NCI-H446 treated with DMSO at 0.1 percent for 48 hours (cell line): ENCODE data around the gene UBE2V1.
"Not testable (repeated sequence)": the region's sequence is repeated elsewhere in the genome, so short reads cannot be mapped to it uniquely, and the experiment has no call there.

ENCODE experiments used
- DNase-seq: peaks from one replicate; lab custom pipeline; 2025; lab: John Stamatoyannopoulos, UW

Gene UBE2V1

DNA sequence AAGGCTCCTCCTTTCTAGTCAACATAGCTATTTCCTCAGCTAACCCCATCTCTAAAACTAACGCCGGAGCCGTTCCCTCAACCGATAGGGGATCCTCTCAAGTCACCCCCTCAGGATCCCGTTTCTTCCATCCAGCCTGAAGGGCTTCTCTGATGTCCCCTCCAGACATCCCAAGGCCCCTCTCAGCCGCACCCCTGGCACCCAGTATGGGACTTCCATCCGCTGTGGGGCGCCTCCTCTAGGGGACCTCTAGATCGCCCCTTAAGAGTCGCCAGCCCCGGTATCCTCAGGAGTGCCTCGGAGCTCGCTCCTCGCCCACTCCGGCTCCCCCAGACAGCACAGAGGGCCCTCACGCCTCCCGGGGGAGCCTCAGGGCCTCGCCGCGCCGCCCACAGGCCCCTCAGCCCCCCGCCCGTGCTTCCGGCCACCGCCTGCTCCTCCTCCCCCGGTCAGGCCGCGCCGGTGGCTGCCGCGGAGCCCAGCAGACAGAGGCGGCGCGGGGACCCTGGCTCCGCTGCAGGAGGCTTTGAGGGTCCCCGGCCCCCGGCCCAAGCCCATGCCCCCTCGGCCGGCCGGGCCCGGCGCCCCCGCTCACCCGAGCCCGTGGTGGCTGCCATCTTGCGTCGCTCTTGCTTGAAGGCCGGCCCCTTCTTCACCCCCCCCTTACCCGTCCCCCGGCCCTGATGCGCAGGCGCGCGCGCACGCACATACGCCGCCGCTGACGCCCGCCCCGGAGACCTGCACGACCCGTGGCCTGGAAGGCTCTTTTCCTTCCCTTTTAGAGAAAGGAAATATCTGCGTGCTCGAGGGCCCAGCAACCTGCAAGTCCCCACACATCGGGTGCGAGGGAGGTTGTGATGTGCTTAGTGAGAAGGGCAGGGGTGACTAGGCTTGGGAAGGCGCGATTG lies at the start of gene UBE2V1:
UBE2V1 (minus strand) TSS at position 639 of the 908 bp plus-strand sequence; CDS start at position 617, 22 bp downstream.
- peak; percentile 71 for DNase-seq

DNA sequence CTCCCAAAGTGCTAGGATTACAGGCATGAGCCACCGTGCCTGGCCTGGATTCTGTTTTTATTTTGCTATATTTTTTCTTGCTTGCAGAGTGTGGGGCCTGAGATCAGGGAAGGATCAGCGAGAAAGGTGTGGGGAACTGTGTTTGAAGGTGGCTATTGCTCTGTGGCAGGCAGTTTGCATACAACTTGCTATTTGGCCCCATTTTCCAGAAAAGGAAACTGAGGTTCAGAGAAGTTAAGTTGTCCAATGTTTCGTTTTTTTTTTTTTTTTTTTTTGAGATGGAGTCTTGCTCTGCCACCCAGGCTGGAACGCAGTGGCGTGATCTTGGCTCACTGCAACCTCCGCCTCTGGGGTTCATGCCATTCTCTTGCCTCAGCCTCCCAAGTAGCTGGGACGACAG lies 48.5 kb upstream of the UBE2V1 start:
- DNase-seq, result not testable (repeated sequence)

DNA sequence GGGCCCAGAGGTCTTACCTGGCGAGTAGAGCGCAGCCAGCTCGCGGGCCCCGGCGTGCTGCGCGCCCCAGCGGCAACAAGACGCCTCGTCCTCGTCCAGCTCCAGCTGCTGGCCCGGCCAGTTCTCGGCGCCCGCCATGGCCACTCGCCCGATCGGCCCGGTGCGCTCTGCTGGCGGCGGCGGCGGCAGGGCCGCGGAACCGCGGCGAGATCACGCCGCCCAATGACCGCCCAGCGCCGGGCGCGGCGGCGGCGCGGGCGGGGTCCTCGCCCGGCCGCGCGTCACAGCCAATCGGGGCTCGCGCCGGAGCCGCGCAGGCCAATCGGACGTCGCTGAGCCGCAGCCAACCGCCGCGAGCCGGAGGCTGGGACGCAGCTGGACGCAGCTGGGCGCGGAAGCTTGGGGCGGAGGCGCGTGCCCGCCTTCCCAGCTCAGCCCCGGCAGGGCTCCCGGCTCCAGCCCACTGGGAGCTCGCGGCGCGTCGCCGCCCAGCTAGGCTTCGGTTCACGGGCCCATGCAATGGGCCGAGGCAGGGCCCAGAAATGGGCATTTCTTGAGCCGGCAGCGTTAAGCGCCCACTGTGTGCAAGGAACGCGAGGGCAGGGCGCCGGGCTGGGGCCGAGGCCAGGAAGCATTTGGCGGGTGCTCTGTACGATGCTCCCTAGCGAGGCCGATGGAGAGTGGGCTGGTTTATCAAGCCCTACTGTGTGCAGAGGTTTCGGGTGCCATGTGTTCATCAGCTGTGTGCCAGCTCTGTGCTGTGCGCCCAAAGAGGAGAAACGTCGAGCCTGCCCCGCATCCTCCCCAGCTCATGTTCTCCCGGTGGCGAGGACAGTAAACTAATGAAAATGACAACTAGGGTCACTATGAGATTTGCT lies 40.8 kb upstream of the UBE2V1 start, which contains the start of gene PEDS1:
PEDS1 (minus strand) TSS at position 224 of the 878 bp plus-strand sequence; CDS start at position 138, 86 bp downstream.
- DNase-seq, result peak; percentile 89

DNA sequence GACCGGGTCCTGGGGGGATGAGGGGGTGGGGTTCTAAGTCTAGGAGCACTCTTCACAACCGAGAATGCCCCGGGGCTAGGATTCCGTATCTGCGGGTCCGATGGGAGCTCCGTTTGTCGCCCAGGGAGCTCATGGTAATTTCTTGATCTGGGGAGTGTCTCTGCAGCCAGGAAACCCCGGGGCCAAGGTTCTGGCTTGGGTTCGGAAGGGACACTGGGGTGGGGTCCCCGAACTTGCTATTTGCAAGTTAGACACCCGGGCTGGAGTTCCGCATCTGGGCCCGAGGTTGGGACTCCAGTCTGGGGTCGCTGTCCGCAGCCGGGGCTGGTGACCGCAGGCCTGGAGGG lies 40.2 kb upstream of the UBE2V1 start:
- no peak for DNase-seq

DNA sequence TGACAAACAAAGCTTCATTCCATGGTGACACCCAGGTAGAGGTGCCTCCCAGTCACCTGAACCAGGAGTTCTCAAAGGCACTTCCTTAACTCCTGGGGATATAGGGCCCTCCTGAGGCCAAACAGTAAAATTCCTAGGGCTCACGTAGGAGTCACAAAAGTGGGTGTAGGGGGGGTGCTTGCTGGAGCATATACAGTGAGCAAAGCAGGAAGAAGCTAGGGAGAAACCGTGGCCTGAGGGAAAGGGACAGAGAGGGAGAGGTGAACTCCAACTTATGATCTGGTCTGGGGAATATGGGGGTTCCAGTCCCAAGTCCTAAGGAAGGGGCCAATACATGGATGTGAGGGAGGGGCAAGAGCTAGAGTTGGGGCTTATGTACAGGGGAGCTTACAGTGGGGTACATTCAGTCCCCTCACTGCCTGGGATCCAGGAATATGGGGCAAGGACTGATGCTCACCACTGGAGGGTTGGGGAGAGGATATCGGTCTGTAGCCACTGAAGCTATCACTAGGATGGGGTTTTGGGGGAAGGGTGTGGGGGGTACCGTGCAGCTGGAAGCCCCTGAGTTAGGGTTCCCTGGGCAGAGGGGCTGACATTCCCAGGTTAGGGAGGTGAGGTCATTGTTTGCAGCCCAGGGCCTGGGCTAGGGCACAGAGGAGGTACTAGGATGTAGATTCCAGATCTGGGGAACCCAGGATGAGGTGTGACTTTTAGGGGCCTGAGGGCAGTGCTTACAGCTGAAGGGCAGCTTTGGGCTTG lies 39.6 kb upstream of the UBE2V1 start:
- DNase-seq, result no peak

DNA sequence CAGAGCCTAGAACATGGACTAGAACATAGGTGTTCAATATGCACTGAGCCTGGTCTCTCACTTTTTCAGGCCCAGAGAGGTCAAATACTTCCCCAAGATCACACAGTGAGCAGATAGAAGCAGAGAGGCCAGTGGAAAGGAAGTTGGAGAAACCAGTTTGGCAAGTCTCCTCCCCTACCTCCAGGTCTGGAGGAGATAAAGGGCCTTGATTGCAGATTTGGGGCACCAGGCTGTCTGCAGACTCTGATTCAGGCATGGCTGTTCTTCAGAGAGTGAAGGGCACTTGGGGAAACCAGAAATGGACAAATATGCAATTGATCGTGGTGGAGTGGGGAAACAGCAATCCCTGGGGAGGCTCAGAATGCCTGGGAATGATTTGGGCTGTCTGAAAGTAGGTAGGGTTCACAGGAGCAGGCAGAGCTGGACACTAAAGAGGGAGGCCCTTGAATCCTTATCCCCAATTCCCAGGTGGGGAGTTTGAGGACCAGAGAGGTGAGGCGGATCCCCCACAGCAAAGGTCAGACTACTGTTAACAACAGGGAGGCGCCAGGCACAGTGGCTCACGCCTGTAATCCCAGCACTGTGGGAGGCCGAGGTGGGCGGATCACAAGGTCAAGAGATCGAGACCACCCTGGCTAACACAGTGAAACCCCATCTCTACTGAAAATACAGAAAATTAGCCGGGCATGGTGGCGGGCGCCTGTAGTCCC lies 38.2 kb upstream of the UBE2V1 start:
- no peak for DNase-seq

DNA sequence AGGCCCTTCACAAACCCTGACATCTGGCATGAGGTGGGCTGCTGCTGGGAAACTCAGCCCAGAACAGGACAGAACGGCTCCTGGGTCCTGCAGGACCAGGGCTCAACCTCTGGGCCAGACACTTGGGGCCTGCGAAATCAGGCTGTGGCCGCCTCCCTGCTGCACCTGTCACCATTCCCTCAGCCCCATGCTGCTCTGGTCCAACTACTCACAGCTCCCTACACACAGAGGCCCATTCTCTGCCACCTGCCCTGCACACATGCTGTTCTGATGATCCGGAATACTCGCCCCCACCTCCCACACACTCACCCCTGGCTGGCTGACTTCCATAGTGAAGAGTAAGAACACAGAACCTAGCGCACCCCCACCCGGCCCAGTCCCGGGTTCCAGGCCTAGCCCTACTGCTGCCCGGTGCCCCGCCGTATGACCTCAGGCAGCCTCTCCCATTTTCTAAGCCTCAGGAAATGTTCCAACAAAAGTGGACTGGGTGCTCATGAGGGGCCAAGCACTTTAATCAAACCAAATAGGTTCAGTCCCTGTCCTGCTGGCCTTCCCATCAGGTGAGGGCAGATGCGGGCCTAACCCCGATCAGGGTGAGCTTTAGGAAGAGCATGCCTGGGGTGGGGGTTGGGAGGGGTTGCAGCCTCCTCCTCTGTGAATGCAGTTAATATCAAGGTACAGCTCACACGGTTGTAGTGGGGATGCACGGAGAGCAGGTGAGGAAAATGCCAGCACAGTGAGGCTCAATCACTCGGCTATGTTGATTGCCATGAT lies 36.7 kb upstream of the UBE2V1 start:
- DNase-seq, result no peak

DNA sequence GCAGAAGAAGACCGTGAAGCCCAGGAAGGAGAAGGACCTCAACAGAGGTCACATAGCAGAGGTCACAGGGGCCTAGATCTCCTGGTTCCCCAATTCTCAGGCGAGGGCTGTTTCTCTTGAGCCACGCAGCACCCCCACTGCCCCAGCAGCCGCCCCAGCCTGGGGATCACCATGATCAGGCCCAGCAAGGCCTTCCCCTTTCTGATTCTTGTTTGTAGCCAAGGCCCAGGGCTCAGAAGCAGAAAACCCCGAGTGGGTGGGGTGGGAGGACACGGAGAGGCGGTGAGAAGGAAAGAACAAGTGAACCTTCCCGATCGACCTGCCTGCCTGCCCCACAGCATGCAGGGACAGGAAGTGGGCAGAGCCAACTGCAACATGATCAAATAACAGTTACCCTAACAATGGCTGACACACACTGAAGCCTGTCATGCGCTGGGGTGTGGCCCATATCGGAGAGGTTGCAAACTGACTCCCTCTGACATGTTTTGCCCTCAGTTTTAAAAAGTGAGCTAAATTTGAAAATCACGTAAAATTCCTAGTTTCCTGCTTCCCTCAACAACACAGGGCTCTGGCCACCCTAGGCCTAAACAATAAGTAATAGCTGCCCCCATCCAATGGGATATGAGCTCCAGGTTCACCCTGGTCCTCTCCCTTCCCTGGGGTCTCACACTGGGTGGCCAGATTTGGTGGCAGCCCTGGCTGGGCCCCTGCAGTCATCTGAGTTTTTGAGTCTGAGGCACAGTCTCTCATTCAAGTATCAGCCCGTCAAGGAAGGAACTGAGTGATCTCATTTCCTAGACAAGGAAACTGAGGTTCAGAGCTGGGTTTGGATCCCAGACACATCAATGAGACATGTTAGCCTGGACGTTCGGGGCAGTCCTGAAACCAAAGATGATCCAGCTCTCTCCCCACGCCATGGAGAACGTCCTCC lies 34.0 kb upstream of the UBE2V1 start:
- DNase-seq, result no peak

DNA sequence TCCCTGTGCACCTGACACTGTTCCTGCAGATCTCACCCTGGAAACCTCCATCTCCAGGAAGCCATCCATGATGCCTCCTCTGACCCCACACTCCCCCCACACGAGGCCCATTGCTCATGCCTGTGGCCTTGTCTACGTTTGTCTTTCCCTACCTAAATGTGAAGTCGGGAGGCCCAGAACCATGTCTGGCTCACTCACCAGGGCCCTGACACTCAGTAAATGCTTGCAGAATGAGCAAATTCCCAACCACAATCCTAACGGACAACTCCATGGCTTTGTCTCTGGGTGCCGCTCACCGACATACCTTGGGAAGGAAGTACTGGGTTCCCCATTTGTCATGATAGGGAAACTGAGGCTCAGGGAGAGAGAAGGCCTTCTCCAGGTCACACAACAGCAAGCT lies 33.3 kb upstream of the UBE2V1 start:
- no peak for DNase-seq

DNA sequence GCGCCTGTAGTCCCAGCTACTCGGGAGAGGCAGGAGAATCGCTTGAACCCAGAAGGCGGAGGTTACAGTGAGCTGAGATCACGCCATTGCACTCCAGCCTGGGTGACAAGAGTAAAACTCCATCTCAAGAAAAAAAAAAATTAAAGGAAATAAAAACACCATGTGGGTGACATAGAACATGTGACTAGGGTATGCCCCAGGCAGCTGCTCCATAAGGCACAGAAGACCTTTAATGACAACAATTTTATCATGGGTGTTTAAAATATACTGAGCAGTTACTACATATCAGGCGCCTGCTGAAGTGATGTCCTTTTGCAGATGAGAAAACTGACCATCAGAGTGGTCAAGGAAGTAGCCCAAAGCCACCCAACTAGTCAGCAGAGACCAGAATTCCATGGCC lies 32.6 kb upstream of the UBE2V1 start:
- no peak for DNase-seq

DNA sequence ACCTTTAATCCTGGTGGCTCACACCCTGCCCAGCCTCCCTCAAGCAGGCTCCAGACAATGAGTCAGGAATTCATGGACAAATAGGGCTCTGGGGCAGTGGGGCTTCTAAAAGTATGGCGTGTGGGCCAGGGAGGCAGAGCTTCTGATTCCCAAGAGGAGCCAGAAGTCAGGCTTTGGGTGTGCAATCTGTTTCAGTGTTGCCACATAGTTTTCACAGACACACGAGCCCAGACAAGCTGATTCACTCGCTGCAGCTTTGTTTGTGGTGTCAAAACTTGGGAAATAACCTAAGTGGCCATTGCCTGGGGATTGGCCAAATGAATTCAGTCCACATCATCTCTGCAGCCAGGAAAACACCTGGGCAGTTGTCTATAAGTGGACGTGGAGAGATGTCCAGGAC lies 31.4 kb upstream of the UBE2V1 start:
- DNase-seq, result no peak

DNA sequence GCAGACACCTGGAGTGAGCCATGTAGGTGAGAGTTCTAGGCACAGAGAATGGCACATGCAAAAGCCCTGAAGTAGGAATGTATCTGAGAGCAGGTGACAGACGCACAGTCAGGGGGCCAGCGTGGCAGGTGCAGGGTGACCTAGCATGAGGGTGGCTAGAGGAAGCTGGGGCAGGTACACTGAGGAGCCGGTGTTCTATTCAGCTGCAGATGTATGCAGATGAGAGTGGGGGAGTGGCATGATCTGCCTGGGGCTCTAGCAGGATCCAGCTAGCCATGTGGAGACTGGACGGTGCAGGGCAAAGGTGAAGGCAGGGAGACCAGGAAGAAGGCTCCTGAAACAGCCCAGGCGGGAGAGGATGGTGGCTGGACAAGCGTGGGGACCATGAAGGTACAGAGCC lies 29.9 kb upstream of the UBE2V1 start:
- no peak for DNase-seq

DNA sequence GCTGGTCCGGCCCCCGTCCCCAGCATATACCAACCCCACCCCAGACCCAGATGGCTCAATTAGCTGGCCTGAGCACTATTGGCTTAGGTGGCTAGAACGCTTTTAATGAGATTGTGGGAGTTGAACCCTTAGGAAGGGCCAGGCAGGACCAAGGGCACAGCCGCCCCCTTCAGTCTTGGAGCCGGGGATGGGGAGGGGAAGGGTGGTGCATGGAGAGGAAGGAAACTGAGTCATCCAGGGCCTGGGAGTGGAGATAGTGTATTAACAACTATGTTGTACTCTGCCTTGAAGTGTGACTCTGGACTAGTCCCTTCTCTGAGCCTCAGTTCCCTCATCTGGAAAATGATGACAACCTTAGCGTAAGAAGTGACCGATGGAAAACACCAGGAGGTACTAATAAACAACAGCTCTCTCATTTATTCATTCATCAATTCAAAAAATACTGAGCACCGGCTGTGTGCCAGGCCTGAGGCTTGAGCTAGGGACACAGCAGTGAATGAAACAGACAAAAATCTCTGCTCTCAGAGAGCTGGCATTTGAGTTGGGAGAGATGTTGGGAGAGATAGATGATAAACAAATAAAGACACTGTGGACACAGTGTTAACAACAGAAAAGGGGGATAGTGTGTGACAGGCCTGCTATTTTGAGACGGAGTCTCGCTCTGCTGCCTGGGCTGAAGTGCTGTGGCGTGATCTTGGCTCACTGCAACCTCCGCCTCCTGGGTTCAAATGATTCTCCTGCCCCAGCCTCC lies 29.0 kb upstream of the UBE2V1 start:
- DNase-seq, result no peak

DNA sequence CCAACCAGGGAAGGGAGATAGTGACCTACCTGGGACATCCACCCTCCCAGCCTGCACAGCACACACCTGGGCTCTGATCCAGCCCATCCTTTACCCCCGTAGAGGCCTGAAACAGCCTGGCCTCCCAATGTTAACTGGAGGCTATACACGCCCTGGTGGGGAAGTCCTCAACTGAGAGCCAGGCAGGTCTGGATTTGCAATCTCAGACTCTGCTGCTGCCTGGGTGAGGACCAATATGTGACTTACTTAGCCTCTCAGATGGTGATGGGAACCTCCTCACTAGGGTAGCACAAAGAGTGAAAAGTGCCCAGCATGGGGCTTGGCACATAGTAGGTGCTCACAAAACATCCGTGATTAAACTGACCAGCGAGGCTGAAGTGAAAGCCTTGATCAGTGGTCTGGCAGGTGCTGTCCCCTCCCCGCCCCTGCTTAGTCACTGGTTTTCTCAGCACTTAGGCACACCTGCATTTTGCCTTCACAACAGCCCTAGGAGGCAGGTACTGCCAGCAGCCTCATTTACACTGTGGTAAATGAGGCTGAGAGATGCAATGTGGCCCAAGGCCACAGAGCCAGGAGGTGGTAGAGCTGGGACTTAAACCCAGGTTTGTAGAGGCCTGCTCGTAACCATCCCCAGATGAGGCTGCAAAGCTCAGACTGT lies 28.2 kb upstream of the UBE2V1 start:
- DNase-seq, result no peak

DNA sequence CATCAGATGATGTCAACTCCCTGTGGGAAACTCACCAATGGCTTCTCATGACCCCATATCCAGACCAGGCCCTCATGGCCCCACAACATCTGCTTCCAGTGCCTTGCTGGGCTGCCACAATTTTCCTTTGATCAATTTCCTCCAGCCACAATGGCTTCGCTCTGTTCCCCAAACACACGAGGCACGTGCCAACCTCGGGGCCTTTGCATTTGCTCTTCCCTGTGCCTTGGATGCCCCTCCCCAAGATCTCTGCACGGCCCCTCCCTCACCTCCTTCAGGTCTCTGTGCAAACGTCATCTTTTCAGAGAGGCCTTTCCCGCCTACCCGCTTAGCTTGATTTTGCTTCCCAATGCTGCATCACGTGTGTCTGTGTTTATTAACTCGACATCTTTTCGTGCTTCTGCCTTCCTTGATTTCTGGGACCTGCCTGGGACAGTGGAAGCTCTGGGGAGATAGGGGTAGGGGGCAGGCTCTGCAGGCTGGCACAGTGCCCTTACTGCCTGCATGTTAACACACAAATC lies 27.4 kb upstream of the UBE2V1 start:
- no peak for DNase-seq

DNA sequence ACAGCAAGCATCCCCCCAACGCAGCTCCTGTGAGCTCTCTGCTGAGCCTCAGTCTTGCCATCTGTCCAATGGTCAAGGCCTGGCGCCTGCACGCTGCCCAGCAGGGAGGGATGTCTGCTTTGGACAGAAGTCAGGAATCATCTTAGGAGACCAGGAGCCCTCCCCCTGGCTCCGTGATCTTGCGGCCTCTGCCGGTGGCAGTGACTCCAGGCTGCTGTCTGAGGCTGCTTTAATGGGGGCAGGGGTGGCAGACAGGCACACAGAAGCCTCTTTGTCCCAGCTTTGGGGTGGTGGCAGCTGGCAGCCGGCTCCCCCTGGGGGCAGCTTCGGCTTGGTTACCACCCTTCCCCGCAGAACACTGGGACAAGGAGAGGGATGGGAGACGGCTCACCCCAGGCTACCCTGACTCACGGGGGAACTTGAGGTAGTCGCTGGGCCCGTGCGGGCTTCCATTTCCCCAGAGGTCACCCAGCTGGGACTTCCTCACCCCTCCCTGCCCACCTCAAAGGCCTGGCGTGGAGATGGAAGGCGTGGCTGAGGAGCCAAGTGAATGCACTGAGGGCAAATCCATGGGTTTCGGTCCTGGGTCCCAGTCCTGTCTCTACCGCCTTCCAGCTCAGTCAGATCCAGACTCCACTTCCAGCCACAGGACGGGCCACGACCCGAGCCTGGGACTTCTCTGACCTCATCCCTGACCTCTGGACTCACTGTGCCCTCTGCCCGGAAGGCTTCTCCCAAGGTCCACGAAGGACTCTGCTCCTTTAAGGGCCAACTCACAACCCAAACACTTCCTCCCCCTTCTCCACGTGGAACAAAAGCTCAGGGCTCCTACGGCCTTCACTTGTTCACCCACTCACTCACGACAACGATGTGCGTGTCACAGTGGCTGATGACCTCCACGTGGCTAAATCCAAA lies 25.8 kb upstream of the UBE2V1 start:
- DNase-seq, result no peak

DNA sequence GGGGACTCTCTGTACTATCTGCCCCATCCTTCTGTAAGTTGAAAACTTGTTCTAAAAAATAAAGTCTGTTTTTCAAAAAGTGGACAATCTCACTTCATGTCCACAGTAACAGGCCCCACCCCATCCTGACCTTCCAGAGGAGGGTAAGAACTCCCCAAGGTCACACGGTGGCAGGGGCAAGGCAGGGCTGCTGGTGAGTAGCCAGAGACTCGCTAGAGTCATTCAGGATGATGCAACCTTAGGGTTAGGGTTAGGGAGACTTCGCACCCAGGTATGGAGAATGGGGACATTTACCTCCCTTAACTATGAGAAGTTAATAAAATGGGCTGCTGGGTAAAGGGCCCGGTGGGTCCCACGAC lies 25.1 kb upstream of the UBE2V1 start:
- DNase-seq, result no peak
